GM21717 (cell line): Measurements from ENCODE around the gene LCTL.
"Not testable (repeated sequence)": the region's sequence is repeated elsewhere in the genome, so short reads cannot be mapped to it uniquely, and the experiment has no call there.

ENCODE experiments used
- ATAC-seq: cut with Tn5 transposase; IDR thresholded peaks from one replicate; pipeline ENCODE4 v1.9.1; 2021; ENCODE audit warnings: mild to moderate bottlenecking, moderate library complexity; ENCODE audit not compliant: unreplicated experiment

The LCTL gene

DNA sequence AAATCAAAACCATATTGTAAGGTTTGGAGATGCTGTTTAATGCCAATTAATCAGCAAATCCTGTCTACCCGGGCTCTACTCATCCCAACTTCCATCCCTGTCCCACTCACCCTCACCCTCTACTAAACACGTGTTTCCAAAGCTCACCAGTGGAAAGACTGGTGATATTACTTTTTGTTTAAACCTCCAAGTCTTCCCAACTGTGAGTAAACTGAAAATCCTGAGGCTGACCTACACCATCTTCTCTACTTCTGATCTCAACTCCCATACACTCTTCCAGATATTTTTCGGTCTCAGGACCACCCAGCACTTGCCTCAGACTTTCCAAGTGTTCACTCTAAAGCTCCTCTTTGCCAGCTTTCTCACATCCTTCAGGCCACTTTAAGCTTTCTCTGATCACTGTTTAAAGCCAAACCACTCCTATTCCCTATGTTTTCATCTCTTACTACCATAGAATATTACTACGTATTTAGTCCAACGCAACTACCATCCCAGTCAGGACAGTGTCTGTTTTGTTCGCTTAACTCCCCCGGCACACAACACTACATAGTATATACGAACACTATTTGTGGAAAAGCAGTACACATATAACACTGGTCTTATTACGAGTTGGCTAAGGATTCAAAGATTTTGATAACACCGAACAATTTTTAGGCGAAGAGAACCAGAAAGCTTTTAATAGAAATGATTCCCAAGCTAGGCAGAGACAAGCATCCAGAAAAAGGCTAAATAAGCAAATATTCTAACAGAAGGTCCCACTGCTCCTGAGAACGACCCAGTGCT, 61.8 kb downstream of the LCTL start:
- ATAC-seq = no peak

DNA sequence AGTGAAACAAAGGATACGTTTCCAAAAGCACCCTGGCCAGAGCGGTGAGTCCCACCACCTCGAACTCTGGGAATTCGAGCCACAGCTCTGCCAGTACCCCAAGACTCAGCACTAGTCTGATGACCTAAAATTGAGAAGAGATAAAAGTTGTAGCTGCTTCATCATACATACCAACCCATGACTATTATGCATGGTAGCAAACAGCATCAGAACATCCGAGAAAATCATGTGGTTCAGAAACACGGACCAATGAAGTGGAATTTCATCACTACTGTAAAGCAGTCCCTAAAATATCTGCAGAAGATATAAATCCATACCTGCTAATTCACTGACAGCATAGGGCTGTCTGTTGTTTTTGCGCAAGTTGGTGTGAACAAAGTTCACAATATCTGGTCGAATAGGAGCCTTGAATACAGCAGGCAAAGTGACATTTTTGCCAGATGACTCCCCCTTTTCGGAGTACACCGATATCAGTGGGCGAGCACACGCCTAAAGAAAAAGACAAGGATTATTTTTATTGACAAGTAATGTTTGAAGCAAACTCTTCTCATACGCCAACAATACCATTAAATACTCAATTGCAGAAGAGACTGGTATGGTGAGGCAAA, 62.7 kb downstream of the LCTL start:
- not testable (repeated sequence) for ATAC-seq

GRCh38 chr15:66502491-66502890, 63.3 kb downstream of the LCTL start:
- ATAC-seq = no peak

GRCh38 chr15:66500346-66500745, 65.5 kb downstream of the LCTL start:
- not testable (repeated sequence) for ATAC-seq

GRCh38 chr15:66498501-66499386, 67.1 kb downstream of the LCTL start:
- no peak for ATAC-seq
